ENCODE data around the gene NAPB.

DNA sequence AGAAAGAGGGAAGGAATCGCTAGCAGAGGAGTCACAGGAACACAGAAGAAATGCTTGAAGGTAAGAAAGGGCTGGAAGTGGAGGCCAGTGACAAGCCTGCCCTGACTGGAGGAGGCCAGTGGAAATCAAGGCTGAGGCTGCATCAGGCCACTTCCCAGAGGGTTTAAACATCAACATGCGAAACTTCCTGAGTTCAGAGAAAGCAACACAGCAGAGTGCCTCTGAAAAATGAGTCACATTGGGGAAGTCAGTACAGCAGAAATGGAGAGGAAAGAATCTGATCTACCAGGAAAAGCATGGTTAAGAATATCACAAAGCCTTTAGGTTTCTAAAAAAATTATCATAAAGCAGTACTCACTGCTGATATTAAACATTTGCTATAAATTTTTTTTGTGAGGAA is 23.3 kb downstream of the NAPB start:
- TF ChIP-seq TAF1 (IDR thresholded peaks at IDR 0.05; ENCODE audit: low read depth, low read length): no peak
- TF ChIP-seq CBX5 (IDR thresholded peaks at IDR 0.05; ENCODE audit: low read depth, low read length): no peak
- TF ChIP-seq CTCF (IDR thresholded peaks at IDR 0.05; ENCODE audit: control extremely low read depth in 1 of 3, insufficient read depth in 1 of 3, low read depth in 1 of 3, low read length in 3 of 3): no peak
- TF ChIP-seq RBBP5 (IDR thresholded peaks at IDR 0.05; ENCODE audit: borderline replicate concordance, low read depth, low read length): no peak
- TF ChIP-seq RFX5 (IDR thresholded peaks at IDR 0.05; ENCODE audit: borderline replicate concordance, low read depth, low read length): no peak
- no peak for TF ChIP-seq NANOG (IDR thresholded peaks at IDR 0.05; ENCODE audit: insufficient read depth, low read depth, low read length, poor library complexity, severe bottlenecking)
